Measurements from ENCODE around the gene BMI1. TPM values are rescaled to one million over a fixed set of nuclear protein-coding genes. Genes with fewer than 3 reads are reported as not detected.

The BMI1 gene
- total and polyA plus RNA-seq, 2 donors from 2014 or later = 18.7 to 49.0 TPM

Other genes with a start within 250 kb of the BMI1 start
- not detected for gene EBLN1, start 103.1 kb upstream of the BMI1 start, total RNA-seq
- gene EBLN1, start 103.1 kb upstream of the BMI1 start, polyA plus RNA-seq (ENCODE audit: insufficient read depth, low read depth, low replicate concordance) = not detected
- 46.2 TPM for gene COMMD3, start 4.7 kb upstream of the BMI1 start, total RNA-seq
- gene COMMD3, start 4.7 kb upstream of the BMI1 start, polyA plus RNA-seq (ENCODE audit: insufficient read depth, low read depth, low replicate concordance) = 72.8 TPM
- 8.4 TPM for gene SPAG6, start 24.4 kb downstream of the BMI1 start, total RNA-seq
- 0.30 TPM for gene SPAG6, start 24.4 kb downstream of the BMI1 start, polyA plus RNA-seq (ENCODE audit: insufficient read depth, low read depth, low replicate concordance)